ENCODE results near the gene MEA1.
A peak's percentile ranks its signal among the peaks of the same experiment; 100 is the strongest.

The MEA1 gene

DNA sequence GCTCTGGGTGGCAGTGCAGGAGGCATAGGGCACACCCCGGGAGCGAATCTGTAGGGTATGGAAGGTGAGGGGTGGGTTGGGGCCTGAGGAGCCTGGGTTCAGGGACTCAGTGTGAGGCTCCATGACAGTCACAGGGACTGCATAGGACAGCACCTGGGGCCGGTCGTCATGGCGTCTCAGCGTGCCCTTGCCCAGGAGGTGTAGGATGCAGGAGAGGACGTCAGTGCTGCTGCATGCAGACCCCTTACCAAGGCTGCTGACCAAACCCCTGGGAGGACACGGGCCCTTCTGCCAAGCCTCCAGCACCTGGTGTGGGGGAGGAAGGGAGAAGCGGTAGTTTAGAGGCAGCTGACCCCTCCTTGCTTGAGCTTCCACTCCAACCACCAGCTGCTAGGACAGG, 24.0 kb upstream of the MEA1 start:
- no peak for DNase-seq

DNA sequence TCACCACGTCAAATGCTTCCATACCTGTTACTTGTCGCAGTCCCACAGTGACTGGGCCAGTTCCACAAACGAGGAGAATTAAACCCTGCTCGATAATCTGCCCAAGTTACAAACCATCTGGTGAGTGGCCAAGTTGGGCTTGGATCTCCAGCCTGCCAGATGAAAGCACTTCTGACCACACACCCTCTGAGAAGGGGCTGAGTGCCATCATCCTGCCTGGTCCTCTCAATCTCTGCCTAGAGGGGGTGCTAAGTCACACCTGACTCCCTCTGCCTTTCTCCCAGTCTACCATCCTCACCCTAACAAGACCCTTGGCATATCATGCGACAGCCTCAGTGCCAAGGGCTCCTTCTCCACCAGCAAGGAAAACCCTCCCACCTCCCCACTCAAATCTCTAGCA, 23.5 kb upstream of the MEA1 start:
- no peak for DNase-seq

DNA sequence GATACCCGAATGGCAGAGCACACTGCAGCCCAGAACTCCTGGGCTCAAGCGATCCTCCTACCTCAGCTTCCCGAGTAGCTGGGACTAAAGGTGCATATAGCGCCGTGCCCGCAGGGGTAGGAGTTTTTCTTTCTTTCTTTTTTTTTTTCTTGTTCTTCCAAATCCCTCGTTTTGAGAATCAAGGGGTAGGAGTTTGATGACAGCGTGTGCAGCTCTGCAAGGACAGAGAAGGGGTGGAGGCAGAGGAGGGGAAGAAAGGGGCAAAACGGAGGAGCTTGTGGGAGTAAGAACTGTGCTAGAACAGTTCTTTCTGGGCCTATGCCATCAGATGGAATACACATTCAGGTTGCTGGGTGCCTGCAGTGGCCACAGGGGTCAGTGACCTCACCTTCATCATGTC, 23.0 kb upstream of the MEA1 start:
- DNase-seq, result no peak

- DNase-seq, result no peak
Measured at GRCh38 chr6:43035495-43036194, 21.9 kb upstream of the MEA1 start.

- no peak for DNase-seq
Measured at GRCh38 chr6:43034190-43034525, 20.4 kb upstream of the MEA1 start.

- DNase-seq, result no peak
Measured at GRCh38 chr6:43033496-43034189, 19.9 kb upstream of the MEA1 start.

- no peak for DNase-seq
Measured at GRCh38 chr6:43032326-43032725, 18.6 kb upstream of the MEA1 start.

DNA sequence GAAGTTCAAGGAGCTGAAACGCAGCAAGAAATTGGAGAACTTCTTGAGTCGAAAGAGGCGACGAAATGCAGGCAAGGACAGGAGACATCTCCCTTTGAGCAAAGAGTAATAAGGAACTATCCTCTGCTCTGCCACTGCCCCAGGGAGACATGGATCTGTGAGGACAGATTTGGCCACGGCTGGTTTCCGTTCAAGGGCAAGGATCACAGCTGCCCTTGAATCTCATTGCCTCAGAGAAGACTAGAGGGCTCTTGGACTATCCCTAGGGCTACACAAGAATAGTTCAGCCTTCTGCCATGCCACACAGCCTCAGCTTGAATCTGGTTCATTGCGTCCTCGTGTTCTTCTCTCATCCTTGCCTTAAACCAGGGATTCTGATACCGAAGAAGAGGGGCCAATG, 15.4 kb upstream of the MEA1 start:
- DNase-seq, result no peak

- no peak for DNase-seq
Measured at GRCh38 chr6:43026365-43026764, 12.6 kb upstream of the MEA1 start.

- no peak for DNase-seq
Measured at GRCh38 chr6:43024436-43024835, 10.7 kb upstream of the MEA1 start.

- peak; percentile 67 for DNase-seq
Measured at GRCh38 chr6:43021270-43022047, 7.7 kb upstream of the MEA1 start, which contains the start of gene RRP36. Gene RRP36 (plus strand): TSS chr6:43021623. CDS start chr6:43021655, 32 bp downstream.

- no peak for DNase-seq
Measured at GRCh38 chr6:43020847-43021246, 7.1 kb upstream of the MEA1 start.

- no peak for DNase-seq
Measured at GRCh38 chr6:43020052-43020705, 6.4 kb upstream of the MEA1 start.

GRCh38 chr6:43019152-43019551, 5.4 kb upstream of the MEA1 start:
- no peak for DNase-seq

GRCh38 chr6:43016943-43017334, 3.2 kb upstream of the MEA1 start:
- DNase-seq, result no peak

DNA sequence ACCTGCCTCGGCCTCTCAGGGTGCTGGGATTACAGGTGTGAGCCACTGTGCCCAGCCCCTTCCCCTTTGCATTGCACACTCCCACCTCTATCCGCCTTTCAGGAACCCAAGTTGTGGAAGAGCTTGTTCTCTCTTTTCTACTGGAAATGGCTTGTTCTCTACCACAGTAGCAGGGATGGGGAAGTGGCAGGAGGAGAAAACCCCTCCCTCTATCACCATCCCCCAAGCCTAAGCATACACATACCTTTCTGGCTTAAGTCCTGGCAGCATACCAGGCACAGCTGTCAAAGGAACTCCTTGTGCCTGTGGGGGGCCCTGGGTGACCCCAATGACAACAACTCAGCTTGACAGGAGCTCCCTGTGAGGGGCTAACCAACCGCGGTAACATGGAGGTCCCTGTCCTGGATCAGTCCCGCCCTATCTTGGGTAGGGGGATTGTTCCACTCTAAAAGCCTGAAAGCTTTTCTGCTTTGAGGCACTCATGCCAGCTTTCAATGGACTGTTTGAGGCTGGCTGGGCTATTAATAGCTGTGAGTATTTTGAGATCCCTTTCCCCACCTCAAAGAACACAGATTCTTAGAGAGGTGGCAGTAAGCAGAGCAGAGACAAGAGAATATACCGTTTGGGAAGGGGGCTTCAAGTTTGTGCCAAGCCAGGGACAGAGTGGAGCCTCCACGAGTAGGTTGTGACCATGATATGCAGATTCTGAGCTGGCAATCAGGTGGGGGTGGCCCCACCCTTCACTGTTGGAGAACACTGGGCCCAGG, 2.6 kb upstream of the MEA1 start:
- no peak for DNase-seq

DNA sequence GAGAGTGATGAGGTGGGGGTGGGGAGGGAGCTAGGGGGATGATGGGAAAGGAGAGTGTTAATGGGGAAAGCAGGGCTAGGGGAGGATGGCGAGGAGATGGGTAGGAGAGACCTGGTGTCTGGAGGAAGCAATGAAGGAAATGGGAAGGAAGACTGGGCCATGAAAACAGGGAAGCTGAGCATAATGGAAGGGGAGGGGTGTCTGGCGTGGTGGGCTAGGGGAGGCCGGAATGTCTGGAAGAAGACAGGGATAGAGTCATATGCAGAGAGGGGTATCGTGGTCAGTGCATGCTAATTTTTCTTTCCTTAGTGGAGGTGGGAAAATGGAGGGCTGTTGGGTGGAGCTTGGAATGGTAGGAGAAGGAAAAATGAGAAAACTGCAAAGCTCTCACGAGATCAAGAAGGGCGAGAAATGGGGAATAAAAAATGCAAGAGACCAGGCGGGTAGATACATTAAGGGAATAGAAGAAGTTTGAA, 726 bp upstream of the MEA1 start:
- DNase-seq, result peak; percentile 25

DNA sequence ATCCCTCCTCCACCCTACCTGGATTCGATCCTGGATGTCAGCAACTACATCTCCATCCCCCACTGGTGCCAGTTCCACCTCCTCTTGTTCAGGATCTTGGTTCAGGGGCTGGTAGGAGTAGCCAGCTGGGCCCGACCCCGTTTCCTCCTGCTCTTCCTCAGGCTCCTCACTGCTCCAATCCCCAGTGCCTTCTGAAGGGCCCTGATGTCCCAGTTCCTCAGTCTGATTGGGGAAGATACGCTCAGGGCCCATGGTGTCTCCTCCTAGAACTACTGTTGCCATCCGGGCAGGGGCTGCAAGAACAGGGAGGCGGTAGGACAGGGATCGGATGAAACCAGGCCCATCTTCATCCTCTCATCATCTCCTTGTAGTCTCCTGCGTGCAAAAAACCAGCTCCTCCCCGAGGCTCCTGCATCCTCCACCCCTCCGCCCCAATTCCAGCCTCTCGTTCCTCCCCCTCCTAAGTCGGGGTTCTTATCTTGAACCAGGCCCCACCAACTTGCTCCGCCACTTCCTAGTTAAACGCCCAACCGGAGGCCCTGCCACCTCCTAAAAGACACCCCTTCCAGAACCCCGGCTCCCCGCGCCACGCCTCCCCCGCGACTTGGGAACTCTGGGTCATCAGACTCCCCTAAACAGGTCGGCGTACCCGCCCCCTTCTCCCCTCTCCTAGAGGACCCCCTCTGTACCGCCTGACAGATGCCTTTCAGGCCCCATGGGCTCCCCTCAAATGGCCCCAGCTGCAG, 476 bp downstream of the MEA1 start:
- DNase-seq, result no peak

DNA sequence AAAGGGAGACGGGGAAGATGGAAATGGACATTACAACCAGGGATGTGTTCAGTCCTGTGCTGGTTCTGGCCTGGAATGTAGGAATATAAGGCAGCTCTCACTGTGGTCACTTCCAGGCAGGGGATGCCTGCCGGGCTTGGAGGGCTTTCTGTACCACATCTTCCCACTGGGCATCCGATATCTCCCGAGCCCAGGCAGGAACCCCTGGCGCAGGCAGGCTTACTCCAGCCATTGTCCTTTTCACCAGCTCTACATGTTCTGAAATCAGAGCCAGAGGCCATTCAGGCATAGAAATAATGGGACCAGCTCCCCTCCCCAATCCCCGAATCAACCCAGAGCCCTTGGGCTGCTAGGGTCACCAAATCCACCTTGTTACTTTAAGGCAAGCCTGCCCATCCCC, 1.4 kb downstream of the MEA1 start:
- no peak for DNase-seq

DNA sequence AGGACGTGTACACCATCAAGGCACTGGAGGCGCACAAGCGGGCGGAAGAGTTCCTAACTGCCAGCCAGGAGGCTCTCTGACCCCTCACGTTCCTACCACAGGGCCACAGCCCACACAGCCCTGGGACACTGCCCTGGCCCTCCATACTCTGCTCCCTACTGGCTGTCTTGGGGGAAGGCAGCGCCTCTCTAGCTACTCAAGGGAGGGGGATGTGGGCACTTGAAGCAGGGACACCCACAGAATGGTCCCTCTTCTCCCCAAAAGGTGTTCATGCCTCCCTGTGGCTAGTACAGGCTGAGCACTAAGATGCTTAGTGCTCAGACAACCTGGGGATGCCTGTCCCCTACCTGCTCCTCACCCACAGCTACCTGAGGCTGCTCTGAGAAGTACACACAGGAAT, 2.5 kb downstream of the MEA1 start:
- DNase-seq, result no peak

GRCh38 chr6:43009124-43009523, 4.6 kb downstream of the MEA1 start:
- peak; percentile 53 for DNase-seq

DNA sequence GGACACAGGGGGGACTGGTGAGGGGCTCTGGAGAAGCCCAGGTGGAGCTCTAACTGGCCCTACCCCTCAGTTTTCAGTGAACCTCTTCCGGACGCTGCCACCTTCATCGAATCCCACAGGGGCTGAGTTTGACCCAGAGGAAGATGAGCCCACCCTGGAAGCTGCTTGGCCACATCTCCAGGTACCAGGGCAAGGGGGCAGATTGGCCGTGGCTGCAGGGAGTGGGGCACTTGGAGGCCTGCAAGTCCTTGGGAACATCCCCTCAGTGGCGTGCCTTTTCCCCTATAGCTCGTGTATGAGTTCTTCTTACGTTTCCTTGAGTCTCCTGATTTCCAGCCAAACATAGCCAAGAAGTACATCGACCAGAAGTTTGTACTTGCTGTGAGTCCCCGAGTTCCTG, 6.6 kb downstream of the MEA1 start:
- no peak for DNase-seq
